Right cardiac atrium (tissue), 5 donors: ENCODE measurements around the gene PSMF1. TPM values are rescaled to one million over a fixed set of nuclear protein-coding genes. Genes with fewer than 3 reads are reported as not detected.
A peak's percentile ranks its signal among the peaks of the same experiment; 100 is the strongest.

Source experiments
- ATAC-seq, 2 donors: fragments of 200-7000 bp; cut with Tn5 transposase; one replicate each; pipeline versions ENCODE4 v1.8.0 to v1.9.1; 2020; ENCODE audit warnings: moderate library complexity in 2 of 2, mild to moderate bottlenecking in 1 of 2
- DNase-seq, 3 donors: peaks; one replicate each; pipeline ENCODE4 v3.0.0-alpha.2; 2020
- H3K27ac ChIP-seq: one replicate; pipeline ENCODE4 v1.5.1; 2013; ENCODE audit warnings: mild to moderate bottlenecking, low read length, control low read depth, moderate library complexity
- H3K27me3 ChIP-seq: one replicate; pipeline ENCODE4 v1.6.1; 2013; ENCODE audit not compliant: control insufficient read depth, insufficient read depth
- H3K4me1 ChIP-seq: one replicate; pipeline ENCODE4 v1.6.1; 2013; ENCODE audit warnings: low read length; ENCODE audit not compliant: control insufficient read depth, insufficient read depth
- H3K4me3 ChIP-seq: one replicate; pipeline ENCODE4 v1.5.1; 2013; ENCODE audit warnings: low read length, control low read depth
- H3K9me3 ChIP-seq: one replicate; pipeline ENCODE4 v1.6.1; 2013; ENCODE audit warnings: low read length; ENCODE audit not compliant: control insufficient read depth
- WGBS: extraction: QIAGEN DNeasy Blood & Tissue Kit; methylation state at CpG from one replicate; pipeline ENCODE4 v1.1.7; 2013; 5-methylcytosine and 5-hydroxymethylcytosine counted together
- intact Hi-C, 4 donors: fragments of 100-400 bp; cut with DNase I; formaldehyde crosslinking; loops; one replicate each; pipeline versions ENCODE4 v1.11.0 to v1.14.0; 2022 to 2023
- polyA plus RNA-seq: library from polyadenylated mRNA; stranded (reverse); fragments of 200-250 nt; gene quantifications from one replicate; pipeline ENCODE4 v1.2.3, GENCODE V29; 2013
- total RNA-seq, 4 donors: library from RNA; stranded (reverse); fragmentation: NEBNext Ultra II Directional; extraction: Animal tissue kit (Norgen Biotek cat#: 25700); gene quantifications; one replicate each; pipeline ENCODE4 v1.2.1, GENCODE V29; 2021
- donor health status: healthy with polysubstance abuse.
- donor health status: DM: no; HTN: yes; CAD: no.
- donor health status: DM: no; HTN: no; CAD: no.
- donor health status: DM: no; HTN: yes; CAD: no; lungs with severe emphysema.
- donor health status: DM: yes; HTN: yes; CAD: no.

The PSMF1 gene
- total and polyA plus RNA-seq, 5 donors, result 49.1 to 128 (median 115) TPM

GRCh38 chr20:1101533-1101932, 16.9 kb upstream of the PSMF1 start:
- no peak overlapping the region for H3K27ac ChIP-seq

GRCh38 chr20:1102016-1102415, 16.4 kb upstream of the PSMF1 start:
- no peaks in the 10 kb centered on the region for H3K4me1 ChIP-seq
- H3K9me3 ChIP-seq, result no peaks in the 10 kb centered on the region
- no peak for DNase-seq
- H3K27ac ChIP-seq, result no peak overlapping the region
- ATAC-seq, result no peak
- no peak overlapping the region for H3K4me3 ChIP-seq
- no peaks in the 10 kb centered on the region for H3K27me3 ChIP-seq
- intact Hi-C loops, result loop anchor here in 1 of 4 donors (10.0 kb wide), 1 partner anchor 113 kb away; no protein-coding TSS in a partner anchor

More at GRCh38 chr20:1101533-1101932, 16.9 kb upstream of the PSMF1 start:
- no peak for ATAC-seq
- intact Hi-C loops, result loop anchor here in 1 of 4 donors (10.0 kb wide), 1 partner anchor 113 kb away; no protein-coding TSS in a partner anchor
- DNase-seq, result no peak
- no peaks in the 10 kb centered on the region for H3K4me1 ChIP-seq
- no peak overlapping the region for H3K4me3 ChIP-seq
- no peaks in the 10 kb centered on the region for H3K27me3 ChIP-seq
- H3K9me3 ChIP-seq, result no peaks in the 10 kb centered on the region

DNA sequence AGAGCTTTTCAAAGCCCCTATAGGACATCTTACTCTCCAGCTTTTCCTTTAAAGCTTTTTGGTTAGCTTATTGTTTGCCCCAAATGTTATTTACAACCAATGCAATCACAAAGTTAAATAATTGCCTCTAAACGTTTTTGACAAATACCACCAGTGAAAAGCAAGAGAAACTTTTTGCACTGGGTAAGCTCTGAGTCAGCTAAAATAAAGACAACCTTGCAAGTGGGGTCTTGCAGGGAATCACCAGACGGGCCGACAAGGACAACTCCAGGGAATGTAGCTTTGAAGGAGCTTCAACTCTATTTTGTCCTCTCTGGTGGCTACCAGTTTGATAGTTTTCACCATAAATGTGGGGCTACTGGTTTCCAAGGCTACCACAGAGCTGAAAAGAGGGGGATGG, 14.7 kb upstream of the PSMF1 start:
- Histone ChIP-seq H3K27ac (no peak overlapping the region), H3K27me3 (no peaks in the 10 kb centered on the region), H3K4me1 (no peaks in the 10 kb centered on the region), H3K9me3 (no peaks in the 10 kb centered on the region), H3K4me3 (no peak overlapping the region)
- intact Hi-C loops, result loop anchor here in 1 of 4 donors (10.0 kb wide), 1 partner anchor 111 kb away; no protein-coding TSS in a partner anchor
- ATAC-seq, result no peak
- WGBS, result 64% methylated on average over 3 of the region's 3 CpGs
- no peak for DNase-seq

DNA sequence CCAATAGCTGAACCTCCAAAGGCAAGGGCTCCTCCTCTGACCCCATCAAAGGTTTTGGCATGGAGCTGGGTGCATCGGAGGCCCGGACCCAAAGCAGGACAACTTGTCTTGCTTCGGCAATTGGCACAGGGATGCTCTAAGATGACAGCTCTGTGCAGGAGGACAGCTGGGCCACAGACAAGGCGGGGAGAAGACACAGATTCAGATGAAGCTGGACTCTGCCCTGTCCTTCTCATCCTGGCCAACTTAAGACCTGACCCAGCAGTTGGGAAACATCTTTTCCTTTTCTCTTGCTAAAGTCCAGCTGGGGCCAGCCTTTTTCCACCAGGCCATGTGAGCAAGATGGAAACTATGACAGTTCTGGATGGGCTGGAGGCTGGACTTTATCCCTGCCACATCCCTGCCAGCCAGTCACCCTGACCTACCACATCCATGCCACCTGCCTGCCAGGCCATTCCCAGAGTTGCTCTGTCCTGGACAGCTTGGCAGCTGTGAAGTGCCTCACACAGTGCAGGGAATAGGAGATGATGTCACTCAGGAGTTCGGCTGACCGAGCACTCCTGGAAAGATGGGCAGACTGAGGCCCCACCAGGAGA, 12.7 kb upstream of the PSMF1 start:
- Histone ChIP-seq H3K27me3 (no peaks in the 10 kb centered on the region), H3K9me3 (no peaks in the 10 kb centered on the region), H3K4me1 (no peaks in the 10 kb centered on the region), H3K27ac (no peak overlapping the region), H3K4me3 (no peak overlapping the region)
- no peak for ATAC-seq
- 84% methylated on average over 6 of the region's 6 CpGs for WGBS
- intact Hi-C loops, result loop anchor here in 3 of 4 donors (5.0 to 10.0 kb wide), 3 partner anchors 109 to 293 kb away; no protein-coding TSS in a partner anchor
- DNase-seq, result no peak

DNA sequence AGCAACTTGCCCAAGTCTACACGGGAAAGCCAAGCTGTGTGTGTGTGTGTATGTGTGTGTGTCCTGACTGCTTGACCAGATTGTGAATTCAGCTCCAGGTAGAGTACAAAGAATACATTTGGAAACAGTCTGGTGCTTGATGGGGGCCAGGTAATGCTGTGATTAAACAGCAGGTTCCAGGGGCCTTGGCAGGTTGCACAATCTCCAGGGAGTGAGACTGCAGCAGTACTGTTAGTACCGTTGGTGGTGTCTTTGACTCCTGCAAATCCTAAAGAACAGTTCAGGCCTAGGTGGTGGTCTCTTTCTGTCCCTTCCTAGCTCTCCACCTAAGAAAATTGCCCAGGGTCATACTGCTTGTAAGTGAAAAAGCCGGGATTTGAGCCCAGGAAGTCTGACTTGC, 11.2 kb upstream of the PSMF1 start:
- H3K4me3 ChIP-seq, result no peak overlapping the region
- WGBS, result 85% methylated on average over 3 of the region's 3 CpGs
- DNase-seq, result no peak
- intact Hi-C loops, result loop anchor here in 3 of 4 donors (5.0 to 10.0 kb wide), 3 partner anchors 108 to 295 kb away; no protein-coding TSS in a partner anchor
- H3K27ac ChIP-seq, result no peak overlapping the region
- H3K9me3 ChIP-seq, result no peaks in the 10 kb centered on the region
- no peak for ATAC-seq
- H3K27me3 ChIP-seq, result no peaks in the 10 kb centered on the region
- no peaks in the 10 kb centered on the region for H3K4me1 ChIP-seq

GRCh38 chr20:1108437-1108920, 9.9 kb upstream of the PSMF1 start:
- peak; percentile 52 to 77 (median 77) for DNase-seq
- Histone ChIP-seq H3K4me3 (no peak overlapping the region), H3K9me3 (no peaks in the 10 kb centered on the region), H3K27me3 (no peaks in the 10 kb centered on the region), H3K27ac (no peak overlapping the region), H3K4me1 (no peaks in the 10 kb centered on the region)
- intact Hi-C loops, result loop anchor here in 3 of 4 donors (5.0 to 10.0 kb wide), 3 partner anchors 106 to 296 kb away; no protein-coding TSS in a partner anchor
- 31% methylated on average over 5 of the region's 5 CpGs for WGBS
- peak; percentile 51 to 80 for ATAC-seq

DNA sequence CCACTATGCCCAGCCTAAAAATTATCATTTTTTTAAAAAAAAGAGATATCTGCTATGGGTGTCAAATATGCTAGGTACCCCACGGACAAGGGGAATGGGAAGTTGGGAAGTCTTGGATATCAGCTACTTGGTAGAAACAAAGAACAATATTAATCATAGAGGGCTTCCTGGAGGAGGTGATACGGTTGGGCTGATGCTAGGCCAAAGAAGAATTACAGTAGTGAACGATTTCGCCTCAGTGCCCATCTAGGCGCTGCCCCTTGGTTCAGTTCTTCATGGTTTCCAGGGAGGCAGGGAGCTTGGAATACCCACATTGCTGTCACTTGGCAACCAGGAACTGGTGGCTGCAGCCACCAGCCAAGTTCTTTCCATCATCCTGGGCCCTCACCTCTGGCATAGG, 5.5 kb upstream of the PSMF1 start:
- Histone ChIP-seq H3K27ac (no peak overlapping the region), H3K9me3 (no peaks in the 10 kb centered on the region), H3K4me3 (no peak overlapping the region), H3K27me3 (no peaks in the 10 kb centered on the region), H3K4me1 (peaks cover 3% of the 10 kb centered on the region)
- no peak for DNase-seq
- 93% methylated on average over 5 of the region's 5 CpGs for WGBS
- intact Hi-C loops, result no loop called here
- no peak for ATAC-seq

- H3K4me3 ChIP-seq, result peak overlapping the region; percentile 83
- no peaks in the 10 kb centered on the region for H3K27me3 ChIP-seq
- peak overlapping the region; percentile 46 for H3K27ac ChIP-seq
- peaks cover 15% of the 10 kb centered on the region for H3K4me1 ChIP-seq
- H3K9me3 ChIP-seq, result no peaks in the 10 kb centered on the region
- WGBS, result 27% methylated on average over 13 of the region's 13 CpGs
- intact Hi-C loops, result no loop called here
- DNase-seq (no peak), ATAC-seq (no peak)
These were observed 432 bp upstream of the PSMF1 start for GRCh38 chr20:1118004-1118335.

- Histone ChIP-seq H3K9me3 (no peaks in the 10 kb centered on the region), H3K27ac (peak overlapping the region; percentile 65), H3K27me3 (no peaks in the 10 kb centered on the region), H3K4me3 (peak overlapping the region; percentile 83), H3K4me1 (peaks cover 15% of the 10 kb centered on the region)
- WGBS, result 15% methylated on average over 8 of the region's 8 CpGs
- ATAC-seq, result peak; percentile 3 to 4
- intact Hi-C loops, result no loop called here
- no peak for DNase-seq
These were observed 715 bp downstream of the PSMF1 start for GRCh38 chr20:1119128-1119505.

DNA sequence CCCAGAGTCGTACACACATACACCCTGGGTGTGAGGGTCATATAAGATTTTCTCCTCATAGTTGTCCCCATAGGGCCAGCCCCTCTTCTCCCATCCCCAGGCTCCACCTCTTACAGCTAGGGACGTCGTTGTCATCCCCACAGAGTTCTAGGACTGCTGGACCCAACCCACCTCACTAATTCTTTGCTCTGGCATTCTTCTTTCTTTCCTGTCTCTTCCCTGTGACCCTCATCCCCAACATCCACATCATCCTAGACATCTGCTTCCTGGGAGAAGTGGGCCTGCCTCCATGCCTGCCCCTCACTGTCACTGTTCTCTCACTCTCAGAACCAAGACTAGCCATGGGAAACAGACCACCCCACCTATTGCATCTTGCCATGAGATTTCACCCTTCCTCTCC, 1.1 kb downstream of the PSMF1 start:
- 19% methylated on average over 3 of the region's 3 CpGs for WGBS
- peaks cover 15% of the 10 kb centered on the region for H3K4me1 ChIP-seq
- no peak overlapping the region for H3K27ac ChIP-seq
- H3K27me3 ChIP-seq, result no peaks in the 10 kb centered on the region
- intact Hi-C loops, result no loop called here
- H3K9me3 ChIP-seq, result no peaks in the 10 kb centered on the region
- DNase-seq (no peak), ATAC-seq (no peak)
- peak overlapping the region; percentile 83 for H3K4me3 ChIP-seq

GRCh38 chr20:1121429-1121828, 3.0 kb downstream of the PSMF1 start:
- H3K4me1 ChIP-seq, result peaks cover 15% of the 10 kb centered on the region
- intact Hi-C loops, result no loop called here
- ATAC-seq (no peak), DNase-seq (no peak)
- WGBS, result 75% methylated on average over 1 of the region's 1 CpG
- no peaks in the 10 kb centered on the region for H3K9me3 ChIP-seq
- H3K27ac ChIP-seq, result no peak overlapping the region
- no peaks in the 10 kb centered on the region for H3K27me3 ChIP-seq
- H3K4me3 ChIP-seq, result no peak overlapping the region
